Tibial nerve (tissue), 3 donors: ENCODE data around the gene CC2D2B.

Experiments
- POLR2A ChIP-seq, 2 donors: fragments of 450-650 bp; IDR thresholded peaks; one replicate each; pipeline ENCODE4 v1.6.1; 2017; ENCODE audit warnings: antibody characterized with exemption in 2 of 2, mild to moderate bottlenecking in 2 of 2, moderate library complexity in 2 of 2
- TF ChIP-seq, protein P1 (sequence below), 5 experiments: fragments of 200-600 bp in 3 of 5; fragments of 450-650 bp in 2 of 5; sonication (generic) in 3 of 5; IDR thresholded peaks; one replicate each; pipeline ENCODE4 v1.5.1; 2016 to 2019; ENCODE audit warnings: antibody characterized with exemption in 5 of 5, mild to moderate bottlenecking in 3 of 5, moderate library complexity in 2 of 5

DNA sequence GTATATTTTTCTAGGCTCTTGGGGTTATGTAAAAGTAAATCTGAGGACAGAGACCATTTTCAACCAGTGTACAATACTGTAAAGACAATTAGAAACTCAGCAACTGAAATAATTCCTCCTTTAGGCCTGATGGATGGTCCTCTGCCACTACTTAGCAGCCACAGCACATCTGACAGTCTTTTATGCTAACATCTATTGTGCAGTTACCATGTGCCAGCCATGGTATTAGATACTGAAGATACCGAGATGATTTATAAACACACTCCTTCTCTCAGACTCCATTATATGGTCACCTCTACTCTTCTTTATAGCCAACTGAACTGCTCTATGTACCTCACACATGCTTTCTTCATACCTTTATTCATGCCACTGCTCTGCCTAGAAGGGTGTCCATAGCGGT, 74.4 kb downstream of the CC2D2B start:
- TF ChIP-seq, protein P1, sequence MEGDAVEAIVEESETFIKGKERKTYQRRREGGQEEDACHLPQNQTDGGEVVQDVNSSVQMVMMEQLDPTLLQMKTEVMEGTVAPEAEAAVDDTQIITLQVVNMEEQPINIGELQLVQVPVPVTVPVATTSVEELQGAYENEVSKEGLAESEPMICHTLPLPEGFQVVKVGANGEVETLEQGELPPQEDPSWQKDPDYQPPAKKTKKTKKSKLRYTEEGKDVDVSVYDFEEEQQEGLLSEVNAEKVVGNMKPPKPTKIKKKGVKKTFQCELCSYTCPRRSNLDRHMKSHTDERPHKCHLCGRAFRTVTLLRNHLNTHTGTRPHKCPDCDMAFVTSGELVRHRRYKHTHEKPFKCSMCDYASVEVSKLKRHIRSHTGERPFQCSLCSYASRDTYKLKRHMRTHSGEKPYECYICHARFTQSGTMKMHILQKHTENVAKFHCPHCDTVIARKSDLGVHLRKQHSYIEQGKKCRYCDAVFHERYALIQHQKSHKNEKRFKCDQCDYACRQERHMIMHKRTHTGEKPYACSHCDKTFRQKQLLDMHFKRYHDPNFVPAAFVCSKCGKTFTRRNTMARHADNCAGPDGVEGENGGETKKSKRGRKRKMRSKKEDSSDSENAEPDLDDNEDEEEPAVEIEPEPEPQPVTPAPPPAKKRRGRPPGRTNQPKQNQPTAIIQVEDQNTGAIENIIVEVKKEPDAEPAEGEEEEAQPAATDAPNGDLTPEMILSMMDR (IDR thresholded peaks at IDR 0.05), result no peak
- TF ChIP-seq POLR2A (IDR thresholded peaks at IDR 0.05), result no peak
